HK-2 (cell line): ENCODE measurements around the gene LRIG1.
A peak's percentile ranks its signal among the peaks of the same experiment; 100 is the strongest.

Experiments
- DNase-seq: peaks from one replicate; pipeline ENCODE4 v3.0.0-alpha.2; 2018; ENCODE audit not compliant: unreplicated experiment

LRIG1 gene

DNA sequence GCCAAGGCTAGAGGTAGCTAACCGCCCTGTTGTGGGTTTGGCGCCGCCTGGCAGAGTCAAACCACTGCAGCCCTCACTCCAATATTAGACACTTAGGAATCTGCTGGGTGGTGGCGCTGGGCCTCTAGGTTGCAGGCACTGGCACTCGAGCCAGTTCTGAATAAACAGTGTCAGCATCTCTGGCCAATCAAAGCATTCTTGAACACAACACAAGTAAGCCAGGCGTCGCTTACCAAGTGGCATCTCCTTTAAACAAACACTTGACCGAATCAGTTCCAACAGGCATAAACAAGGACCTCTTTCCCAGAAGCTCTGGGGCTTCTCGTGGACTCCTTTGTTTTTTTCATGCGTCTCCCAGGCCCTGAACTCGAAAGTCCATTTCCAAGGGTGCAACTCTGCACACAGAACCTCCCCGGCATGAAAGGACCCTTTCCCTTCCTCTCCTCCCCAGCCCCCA, 82.3 kb downstream of the LRIG1 start:
- DNase-seq = no peak

DNA sequence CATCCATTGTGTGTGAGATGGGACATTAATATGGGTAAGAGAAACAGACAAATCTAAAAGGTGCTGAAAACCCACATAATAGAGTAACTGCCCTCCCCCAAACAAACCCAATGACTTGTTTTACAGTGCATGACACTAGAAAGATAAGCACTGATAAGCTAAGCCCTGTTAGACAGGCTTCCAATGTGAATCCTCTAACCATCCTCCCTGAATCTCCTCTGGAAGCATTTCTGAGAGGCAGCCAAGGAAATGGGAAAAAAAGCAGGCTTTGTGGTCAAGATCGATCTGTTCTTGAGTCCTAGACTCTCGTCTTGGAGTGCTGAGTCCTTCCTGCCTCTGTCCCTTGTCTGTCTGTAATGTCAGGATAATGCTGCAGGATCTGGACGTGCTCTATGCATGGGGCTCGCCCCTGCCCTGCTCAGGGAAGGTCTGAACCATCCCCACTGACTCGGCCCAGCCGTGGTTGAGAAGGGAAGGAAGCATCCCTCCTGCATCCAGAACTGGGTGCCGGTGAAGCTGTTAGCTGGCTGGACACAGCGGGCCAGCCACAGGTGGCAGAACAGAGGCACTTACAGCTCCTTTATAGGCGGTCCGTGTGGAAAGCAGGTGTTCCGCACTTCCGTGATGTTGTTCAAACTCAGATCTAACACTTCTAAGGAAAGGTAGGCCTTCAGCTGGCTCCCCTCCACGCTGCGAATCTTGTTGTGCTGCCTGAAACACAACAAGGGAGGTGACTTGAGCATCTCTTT, 84.1 kb downstream of the LRIG1 start:
- DNase-seq = no peak

DNA sequence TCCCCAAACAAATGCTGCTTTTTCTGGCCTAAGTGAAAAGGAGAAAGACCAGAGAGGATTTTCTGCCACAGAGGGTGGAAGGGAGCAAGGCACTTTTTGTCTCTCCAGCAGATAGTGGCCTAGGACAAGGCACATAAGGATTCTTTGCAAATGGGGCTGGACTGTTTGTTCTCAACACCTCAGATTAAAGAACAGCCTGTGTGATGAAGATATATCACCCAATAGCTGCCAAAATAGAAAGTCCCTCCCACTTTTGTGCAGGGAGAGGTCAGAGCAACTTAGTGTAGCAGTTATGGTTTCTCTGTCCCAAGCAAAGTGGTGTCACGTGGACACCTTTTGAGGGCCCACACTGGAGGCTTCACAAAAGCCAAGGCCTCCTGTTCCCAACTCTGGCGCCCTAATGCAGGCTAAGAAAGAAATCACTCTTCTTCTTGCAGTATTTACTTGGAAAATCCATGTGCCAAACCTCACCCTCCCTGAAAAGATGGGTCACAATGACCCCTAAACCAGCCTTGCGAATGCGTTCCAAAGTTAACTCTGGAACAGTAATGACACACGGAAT, 84.9 kb downstream of the LRIG1 start:
- DNase-seq = no peak

DNA sequence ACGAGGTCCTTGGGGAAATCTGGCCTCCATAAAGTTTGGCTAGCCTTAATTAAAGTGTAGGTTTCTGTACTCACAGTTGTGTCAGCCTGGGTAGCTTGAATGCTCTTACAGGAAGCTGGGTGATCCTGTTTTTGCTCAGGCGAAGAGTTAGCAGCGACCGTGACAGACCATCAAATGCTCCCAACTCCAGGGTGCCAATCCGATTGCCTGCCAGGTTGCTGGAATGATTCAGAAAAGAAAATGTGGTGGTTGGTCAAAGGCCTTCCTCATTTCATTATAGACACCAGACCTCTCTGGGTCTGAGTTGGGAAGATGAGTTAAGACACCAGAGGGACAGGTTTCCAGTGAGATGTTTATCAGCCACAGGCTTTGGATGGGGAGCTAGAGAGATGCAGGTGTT, 86.0 kb downstream of the LRIG1 start:
- no peak for DNase-seq

DNA sequence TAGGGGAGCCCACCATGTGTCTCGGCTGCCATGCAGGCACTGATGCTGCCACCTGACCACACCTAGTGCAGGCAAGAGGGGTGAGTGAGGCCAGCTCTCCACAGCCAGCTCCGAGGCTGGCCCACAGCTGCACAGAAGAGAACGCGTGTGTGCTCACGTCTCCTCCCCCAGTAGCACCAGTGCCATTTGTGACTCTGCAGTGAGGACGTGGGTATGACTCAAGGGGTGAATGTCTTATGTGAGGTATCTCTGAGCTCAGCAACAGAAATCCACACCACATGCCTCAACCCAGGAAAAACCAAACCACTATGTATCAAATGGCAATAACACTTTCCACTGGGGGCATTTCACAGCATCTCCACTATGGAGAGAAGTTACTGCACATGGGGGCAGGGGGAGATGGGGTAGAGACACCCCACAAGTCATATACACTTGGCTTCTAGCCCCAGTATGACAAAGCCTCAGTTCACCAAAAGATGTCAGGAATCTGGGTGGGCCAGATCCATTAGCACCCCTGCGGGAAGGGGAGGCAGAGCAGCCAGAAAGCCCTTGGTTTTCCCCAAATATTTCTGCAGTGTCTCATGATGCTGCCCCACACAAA, 87.6 kb downstream of the LRIG1 start:
- no peak for DNase-seq

DNA sequence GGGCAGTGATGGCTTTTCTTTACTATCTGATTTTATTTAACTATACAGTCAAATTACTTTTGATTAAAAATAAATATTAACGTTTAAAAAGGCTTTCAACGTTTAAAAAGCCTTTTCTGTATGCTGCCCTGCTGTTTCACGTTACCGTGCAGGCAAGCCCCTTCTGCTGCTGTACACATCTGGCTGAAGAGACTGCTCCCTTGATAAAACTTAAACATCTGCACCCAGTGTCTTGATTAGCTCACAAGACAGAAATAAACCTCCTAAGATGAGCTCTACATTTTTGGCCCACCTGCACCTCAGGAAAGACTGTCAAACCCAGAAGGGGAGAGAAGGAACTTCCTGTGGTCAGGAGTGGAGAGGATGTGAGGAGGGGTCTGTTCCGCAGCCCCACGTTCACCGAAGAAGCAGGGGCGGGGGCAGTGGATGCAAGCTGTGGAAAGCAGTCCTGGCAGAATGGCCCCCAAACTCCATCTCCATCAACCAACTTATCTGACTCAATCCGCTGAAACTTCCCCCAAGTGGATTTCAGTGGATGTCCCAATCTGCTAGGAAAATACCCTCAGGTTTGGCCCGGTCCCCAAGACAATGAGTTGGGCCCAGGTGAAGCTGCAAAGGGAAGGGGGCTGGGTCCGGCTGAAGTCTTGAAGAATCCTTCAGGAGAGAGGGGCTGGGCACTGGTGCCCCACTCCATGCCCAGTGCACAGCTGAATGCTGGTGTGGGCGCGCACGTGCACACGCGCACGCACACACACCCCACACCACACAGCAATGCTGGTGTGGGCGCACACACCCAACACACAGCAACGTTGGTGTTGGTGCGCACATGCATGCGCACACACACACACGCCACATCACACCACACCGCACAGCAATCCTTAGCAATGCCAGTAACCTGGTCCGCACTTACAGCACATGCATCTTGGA, 88.6 kb downstream of the LRIG1 start:
- DNase-seq = no peak

- no peak for DNase-seq
Observed at GRCh38 chr3:66411474-66411873, 89.3 kb downstream of the LRIG1 start.

DNA sequence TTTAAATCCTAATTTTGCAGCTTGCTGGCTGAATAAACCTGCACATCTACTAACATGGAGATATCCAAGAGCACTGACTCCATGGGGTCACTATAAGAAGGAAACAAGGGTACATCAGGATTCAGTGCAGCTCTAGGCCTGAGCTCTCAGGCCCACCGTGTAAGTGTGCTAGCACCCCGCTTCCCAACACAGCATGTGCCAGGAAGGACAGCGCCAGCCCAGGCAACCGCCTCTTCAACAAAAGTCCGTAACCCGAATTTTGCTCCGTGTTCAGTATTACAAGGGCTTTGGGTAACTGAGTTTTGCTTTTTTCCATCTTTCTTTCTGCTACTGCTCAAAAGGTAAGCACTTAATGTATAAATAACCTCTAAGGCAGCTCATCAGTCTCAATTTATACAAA, 89.8 kb downstream of the LRIG1 start:
- no peak for DNase-seq

- DNase-seq = no peak
Observed at GRCh38 chr3:66409771-66410754, 90.8 kb downstream of the LRIG1 start.

GRCh38 chr3:66407611-66408218, 93.1 kb downstream of the LRIG1 start:
- DNase-seq = peak; percentile 65

DNA sequence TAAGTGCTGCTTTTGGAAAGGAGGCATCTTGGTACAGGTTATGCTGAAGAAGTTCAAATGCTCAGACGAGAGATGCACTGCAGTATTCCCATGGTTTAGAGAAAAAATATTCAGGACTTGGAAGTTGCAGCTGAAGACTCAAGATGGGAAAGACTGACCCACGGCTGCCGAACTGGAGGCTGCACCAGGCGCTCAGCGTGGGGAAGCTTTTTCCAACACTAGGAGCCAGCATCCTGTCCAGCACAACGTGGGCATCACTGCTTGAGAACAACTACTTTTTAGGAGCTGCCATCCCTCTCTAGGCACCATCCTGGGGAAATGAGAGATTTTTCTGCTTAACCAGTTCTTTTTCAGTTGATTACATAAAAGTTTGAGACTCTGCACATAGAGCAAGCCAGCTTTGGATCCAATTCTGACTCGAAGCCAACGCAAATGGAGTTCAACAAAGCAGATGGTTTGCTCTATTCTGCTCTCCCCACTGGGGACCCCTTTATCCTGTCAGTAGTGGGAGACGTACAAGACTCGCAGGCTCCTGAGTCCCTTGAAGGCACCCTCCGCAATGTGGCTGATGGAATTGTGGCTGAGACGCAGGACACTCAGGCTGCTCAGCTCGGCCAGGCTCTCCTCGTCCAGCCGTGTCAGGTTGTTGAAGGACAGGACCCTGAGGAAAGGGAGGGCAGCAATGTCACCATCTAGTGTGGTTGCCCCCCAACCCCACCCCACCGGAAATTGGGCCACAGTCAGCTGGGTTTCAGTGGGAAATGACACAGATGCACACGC, 93.8 kb downstream of the LRIG1 start:
- no peak for DNase-seq

DNA sequence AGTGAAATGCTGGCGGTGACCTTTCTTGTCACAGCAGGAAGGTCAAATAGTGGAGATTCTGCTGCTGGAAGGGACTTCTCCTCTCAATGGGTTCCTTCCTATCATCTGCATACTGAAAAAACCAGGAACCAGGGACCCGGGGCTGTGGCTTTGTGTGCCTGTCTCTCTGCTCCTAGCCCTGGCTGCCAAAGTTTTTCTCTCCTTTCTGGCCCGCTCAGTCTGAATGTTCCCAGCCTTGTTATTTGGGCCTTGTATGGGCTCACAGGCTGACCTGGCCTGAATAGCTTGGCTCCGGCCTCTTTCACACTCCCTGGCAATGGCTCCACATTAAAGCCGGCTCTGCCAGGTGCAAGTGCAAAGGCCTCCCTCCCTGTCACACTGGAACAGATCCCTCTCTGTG, 94.7 kb downstream of the LRIG1 start:
- DNase-seq = no peak

- peak; percentile 24 for DNase-seq
Observed at GRCh38 chr3:66405701-66406091, 95.1 kb downstream of the LRIG1 start.

- no peak for DNase-seq
Observed at GRCh38 chr3:66404903-66405700, 95.7 kb downstream of the LRIG1 start.

DNA sequence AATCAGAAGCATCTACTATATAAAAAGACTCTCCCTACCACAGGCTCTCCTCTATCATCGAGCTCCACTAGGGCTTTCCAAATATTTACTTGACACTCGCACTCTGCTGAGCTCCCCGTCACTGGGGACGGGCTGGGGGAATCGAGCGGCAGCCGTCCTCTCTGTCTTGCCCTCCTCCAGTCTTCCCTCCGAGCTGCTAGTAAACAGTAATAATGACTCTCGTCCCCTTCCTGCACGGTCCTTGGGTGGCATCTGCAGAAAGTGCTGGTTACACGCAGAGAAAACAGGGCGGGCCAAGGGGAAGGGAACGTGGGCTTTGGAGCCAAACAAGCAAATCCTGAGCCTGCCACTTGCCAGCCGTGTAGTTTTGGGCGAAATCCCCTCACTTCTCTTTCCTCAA, 96.6 kb downstream of the LRIG1 start:
- no peak for DNase-seq

DNA sequence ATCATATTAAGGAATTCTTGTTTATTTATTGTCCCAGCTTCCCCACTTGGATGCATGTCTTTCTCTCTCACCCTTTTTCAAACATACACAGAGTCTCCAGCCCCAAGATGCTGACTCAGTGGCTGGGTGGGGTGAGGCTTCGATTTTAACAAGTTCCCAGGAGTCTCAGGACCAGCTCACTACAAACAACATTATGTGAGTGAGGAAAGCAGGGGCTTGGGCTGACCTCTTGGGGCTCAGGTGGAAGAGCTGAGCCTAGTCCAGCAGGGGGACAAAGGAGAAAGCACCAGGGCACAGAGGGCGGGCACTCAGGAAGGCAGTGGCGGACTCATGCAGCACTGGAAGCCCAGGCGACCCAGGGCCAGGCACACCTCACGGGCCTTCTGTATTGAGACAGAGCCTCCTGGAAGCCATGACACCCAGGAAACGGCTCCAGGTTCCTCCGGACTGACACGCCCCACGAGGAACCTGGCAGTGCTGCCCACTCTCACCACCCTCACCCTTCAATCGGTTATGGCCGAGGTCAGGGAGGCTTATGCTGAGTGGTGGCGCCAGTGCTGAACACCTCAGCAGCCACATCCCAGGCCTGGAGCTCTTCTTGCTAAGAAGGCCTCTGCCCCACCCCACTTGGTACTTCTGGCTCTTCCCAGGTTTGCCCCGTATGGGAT, 97.4 kb downstream of the LRIG1 start:
- DNase-seq = no peak

DNA sequence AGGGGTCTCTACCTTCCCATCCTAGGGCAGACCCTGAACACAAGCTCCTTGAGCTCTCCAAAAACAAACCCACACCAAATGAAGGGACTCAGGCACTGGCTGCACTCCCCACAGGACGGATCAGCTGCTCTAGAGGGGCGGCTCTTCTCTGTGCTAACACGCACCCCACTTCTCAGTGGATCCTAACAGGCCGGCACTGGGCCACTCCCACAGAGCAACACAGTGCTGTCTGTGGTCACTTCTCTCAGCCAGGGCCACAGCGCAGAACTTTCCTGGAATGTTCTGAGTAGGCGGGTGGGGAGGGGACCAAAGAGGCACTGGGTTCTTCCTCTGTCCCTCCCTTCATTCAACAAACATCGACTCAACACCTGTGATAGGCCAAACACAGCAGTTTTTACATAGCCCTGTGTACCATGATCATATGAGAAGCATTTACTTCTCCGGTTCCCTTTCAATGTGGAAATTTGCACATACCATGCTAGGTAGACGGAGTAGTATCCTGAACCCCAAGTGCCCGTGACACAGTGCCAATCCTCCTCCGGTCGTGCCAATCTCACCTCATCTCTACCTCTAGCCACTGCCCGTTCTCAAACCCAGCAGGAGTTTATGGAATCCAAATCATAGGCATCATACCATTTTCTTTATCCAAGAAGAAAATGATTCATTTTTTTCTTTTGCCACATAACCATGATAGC, 98.1 kb downstream of the LRIG1 start:
- no peak for DNase-seq
